H1 (cell line): ENCODE data around the gene LRP5. TPM values are rescaled to one million over a fixed set of nuclear protein-coding genes. Genes with fewer than 3 reads are reported as not detected.

Source experiments
- CBX5 ChIP-seq: fragments of 300-800, 300-1000 bp; sonication (generic); IDR thresholded peaks from 2 replicates; pipeline ENCODE4 v1.7.1; 2016; ENCODE audit warnings: antibody characterized with exemption, low read length, low read depth
- ZNF274 ChIP-seq: IDR thresholded peaks from 2 replicates; pipeline ENCODE4 v1.7.0; 2012; ENCODE audit warnings: low read length, borderline replicate concordance; ENCODE audit errors: extremely low read depth
- polyA plus RNA-seq, 7 experiments: library from polyadenylated mRNA; depleted of rRNA in 3 of 7; stranded (reverse) in 5 of 7; unstranded in 2 of 7; fragments of >200 nt in 5 of 7; fragments of 200-250 nt in 2 of 7; gene quantifications; 1 replicate in 5 of 7; 2 replicates in 1 of 7; 4 replicates in 1 of 7; pipeline versions ENCODE4 v1.2.1 to v1.2.3, GENCODE V29; 2011 to 2013; ENCODE audit warnings: missing spikeins in 2 of 7, mixed read lengths in 2 of 7
- total RNA-seq: library from RNA; stranded (reverse); fragmentation: NEBNext Ultra II Directional; extraction: Animal tissue kit (Norgen Biotek cat#: 25700); gene quantifications from 2 replicates; pipeline ENCODE4 v1.2.1, GENCODE V29; 2021
- TF ChIP-seq, protein P1 (sequence below): IDR thresholded peaks from 2 replicates; pipeline ENCODE4 v1.6.1; 2012; ENCODE audit warnings: low read length, inconsistent platforms
- TF ChIP-seq, protein P2 (sequence below), 3 experiments: IDR thresholded peaks; 1 replicate in 2 of 3; 2 replicates in 1 of 3; pipeline versions ENCODE4 v1.5.1 to v1.6.1; 2011; ENCODE audit warnings: low read length in 3 of 3, mild to moderate bottlenecking in 3 of 3, inconsistent platforms in 2 of 3, low read depth in 1 of 3, moderate library complexity in 1 of 3; ENCODE audit not compliant: insufficient read depth in 1 of 3; ENCODE audit errors: control extremely low read depth in 1 of 3

Gene LRP5
- total and polyA plus RNA-seq, 2 of the 8 experiments (the other 6 are each of a cell fraction or from before 2014, with no cell fraction given): 19.0 to 38.9 TPM

DNA sequence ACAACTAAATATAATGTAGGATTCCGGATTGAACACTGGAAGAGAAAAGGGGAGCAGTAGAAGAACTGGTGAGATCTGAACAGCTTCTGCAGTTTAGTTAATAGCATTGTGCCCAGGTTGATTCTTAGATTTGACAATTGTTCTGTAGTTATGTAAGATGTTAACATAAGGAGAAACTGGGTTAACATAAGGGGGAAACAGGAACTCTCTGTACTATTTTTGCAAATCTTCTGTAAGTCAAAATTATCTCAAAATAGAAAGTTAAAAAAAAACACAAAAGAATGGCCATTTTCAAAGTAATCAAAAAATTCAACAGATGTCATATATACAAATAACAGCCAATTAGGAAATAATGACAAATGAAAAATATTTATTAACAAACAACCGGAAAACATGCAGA is 18.7 kb upstream of the LRP5 start (continued):
- TF ChIP-seq, protein P1, sequence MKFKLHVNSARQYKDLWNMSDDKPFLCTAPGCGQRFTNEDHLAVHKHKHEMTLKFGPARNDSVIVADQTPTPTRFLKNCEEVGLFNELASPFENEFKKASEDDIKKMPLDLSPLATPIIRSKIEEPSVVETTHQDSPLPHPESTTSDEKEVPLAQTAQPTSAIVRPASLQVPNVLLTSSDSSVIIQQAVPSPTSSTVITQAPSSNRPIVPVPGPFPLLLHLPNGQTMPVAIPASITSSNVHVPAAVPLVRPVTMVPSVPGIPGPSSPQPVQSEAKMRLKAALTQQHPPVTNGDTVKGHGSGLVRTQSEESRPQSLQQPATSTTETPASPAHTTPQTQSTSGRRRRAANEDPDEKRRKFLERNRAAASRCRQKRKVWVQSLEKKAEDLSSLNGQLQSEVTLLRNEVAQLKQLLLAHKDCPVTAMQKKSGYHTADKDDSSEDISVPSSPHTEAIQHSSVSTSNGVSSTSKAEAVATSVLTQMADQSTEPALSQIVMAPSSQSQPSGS: no peak
- TF ChIP-seq CBX5: no peak
- TF ChIP-seq, protein P2, sequence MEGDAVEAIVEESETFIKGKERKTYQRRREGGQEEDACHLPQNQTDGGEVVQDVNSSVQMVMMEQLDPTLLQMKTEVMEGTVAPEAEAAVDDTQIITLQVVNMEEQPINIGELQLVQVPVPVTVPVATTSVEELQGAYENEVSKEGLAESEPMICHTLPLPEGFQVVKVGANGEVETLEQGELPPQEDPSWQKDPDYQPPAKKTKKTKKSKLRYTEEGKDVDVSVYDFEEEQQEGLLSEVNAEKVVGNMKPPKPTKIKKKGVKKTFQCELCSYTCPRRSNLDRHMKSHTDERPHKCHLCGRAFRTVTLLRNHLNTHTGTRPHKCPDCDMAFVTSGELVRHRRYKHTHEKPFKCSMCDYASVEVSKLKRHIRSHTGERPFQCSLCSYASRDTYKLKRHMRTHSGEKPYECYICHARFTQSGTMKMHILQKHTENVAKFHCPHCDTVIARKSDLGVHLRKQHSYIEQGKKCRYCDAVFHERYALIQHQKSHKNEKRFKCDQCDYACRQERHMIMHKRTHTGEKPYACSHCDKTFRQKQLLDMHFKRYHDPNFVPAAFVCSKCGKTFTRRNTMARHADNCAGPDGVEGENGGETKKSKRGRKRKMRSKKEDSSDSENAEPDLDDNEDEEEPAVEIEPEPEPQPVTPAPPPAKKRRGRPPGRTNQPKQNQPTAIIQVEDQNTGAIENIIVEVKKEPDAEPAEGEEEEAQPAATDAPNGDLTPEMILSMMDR (IDR thresholded peaks at IDR 0.05; ENCODE audit: control extremely low read depth in 1 of 3, insufficient read depth in 1 of 3, low read depth in 1 of 3, low read length in 3 of 3): no peak
- TF ChIP-seq ZNF274: no peak
